ENCODE measurements around the gene COX7C.
A peak's percentile ranks its signal among the peaks of the same experiment; 100 is the strongest.

COX7C gene

GRCh38 chr5:86665984-86666760, 48.4 kb downstream of the COX7C start:
- DNase-seq = peak in 1 of 2 experiments; percentile 4

- no peak for DNase-seq
Measured at GRCh38 chr5:86666981-86667380, 49.2 kb downstream of the COX7C start.
